Fibroblast of skin of back (primary cell): ENCODE results near the gene BTBD3. TPM values are rescaled to one million over a fixed set of nuclear protein-coding genes. Genes with fewer than 3 reads are reported as not detected.

Experiments used
- DNase-seq: peaks from one replicate; pipeline ENCODE4 v3.0.0-alpha.2; 2013
- polyA plus RNA-seq, 2 experiments: library from polyadenylated mRNA; unstranded; fragments of 120-200 nt; gene quantifications; one replicate each; pipeline ENCODE4 v1.2.1, GENCODE V29; 2013; ENCODE audit not compliant: insufficient read length in 2 of 2

BTBD3 gene
- polyA plus RNA-seq (2013, experiment 1 of 2; ENCODE audit: insufficient read length) = 21.2 TPM
- polyA plus RNA-seq (2013, experiment 2 of 2; ENCODE audit: insufficient read length) = 21.4 TPM

- peak; percentile 28 for DNase-seq
Measured at GRCh38 chr20:11917663-11918062, at the start of gene BTBD3. BTBD3 (plus strand) TSS chr20:11917893; CDS start chr20:11918276, 383 bp downstream.

- DNase-seq = no peak
Measured at GRCh38 chr20:11869641-11870040, 48.1 kb upstream of the BTBD3 start.

- no peak for DNase-seq
Measured at GRCh38 chr20:11870411-11870810, 47.3 kb upstream of the BTBD3 start.

GRCh38 chr20:11876555-11876954 lies 41.1 kb upstream of the BTBD3 start:
- no peak for DNase-seq

- DNase-seq = no peak
Measured at GRCh38 chr20:11880680-11881079, 37.0 kb upstream of the BTBD3 start.

- no peak for DNase-seq
Measured at GRCh38 chr20:11881449-11881848, 36.2 kb upstream of the BTBD3 start.

- no peak for DNase-seq
Measured at GRCh38 chr20:11882651-11883050, 35.0 kb upstream of the BTBD3 start.

GRCh38 chr20:11888648-11889047 lies 29.0 kb upstream of the BTBD3 start:
- DNase-seq = no peak

- DNase-seq = peak; percentile 92
Measured at GRCh38 chr20:11890331-11891076, 27.2 kb upstream of the BTBD3 start.

GRCh38 chr20:11891077-11891775 lies 26.5 kb upstream of the BTBD3 start:
- DNase-seq = peak; percentile 59

- peak; percentile 76 for DNase-seq
Measured at GRCh38 chr20:11891776-11892545, 25.7 kb upstream of the BTBD3 start.

- DNase-seq = no peak
Measured at GRCh38 chr20:11894062-11894461, 23.6 kb upstream of the BTBD3 start.

GRCh38 chr20:11895861-11896387 lies 21.8 kb upstream of the BTBD3 start:
- no peak for DNase-seq

GRCh38 chr20:11901127-11901526 lies 16.6 kb upstream of the BTBD3 start:
- peak; percentile 94 for DNase-seq

GRCh38 chr20:11902285-11902697 lies 15.4 kb upstream of the BTBD3 start:
- DNase-seq = peak; percentile 79

- DNase-seq = no peak
Measured at GRCh38 chr20:11905460-11906179, 12.1 kb upstream of the BTBD3 start.

- no peak for DNase-seq
Measured at GRCh38 chr20:11906626-11907480, 10.8 kb upstream of the BTBD3 start.

GRCh38 chr20:11907621-11908020 lies 10.1 kb upstream of the BTBD3 start:
- peak; percentile 30 for DNase-seq

- DNase-seq = no peak
Measured at GRCh38 chr20:11912013-11912658, 5.6 kb upstream of the BTBD3 start.

GRCh38 chr20:11912659-11913415 lies 4.9 kb upstream of the BTBD3 start:
- no peak for DNase-seq
